IMR-90 (cell line): ENCODE measurements around the gene SV2A. TPM values are rescaled to one million over a fixed set of nuclear protein-coding genes. Genes with fewer than 3 reads are reported as not detected.
A peak's percentile ranks its signal among the peaks of the same experiment; 100 is the strongest.

Source experiments
- ATAC-seq: fragments of 200-7000 bp; cut with Tn5 transposase; 2 replicates; pipeline ENCODE4 v1.9.1; 2020; ENCODE audit warnings: low read depth, mild to moderate bottlenecking, moderate library complexity
- BruUV-seq: library from RNA; stranded (reverse); fragments of 400-500 nt; replicated peaks from 2 replicates; lab custom pipeline; 2021; lab: Mats Ljungman, UMichigan
- CTCF ChIA-PET: fragments of 300-600 bp; formaldehyde crosslinking; extraction: SDS; loops from one replicate; lab custom pipeline; 2021; ENCODE audit warnings: antibody characterized with exemption; lab: Yijun Ruan, JAX
- POLR2A ChIA-PET: fragments of 300-600 bp; sonication (Branson Sonifier 250); formaldehyde crosslinking; loops from one replicate; lab custom pipeline; 2022; ENCODE audit warnings: antibody characterized with exemption; ENCODE audit not compliant: unreplicated experiment; lab: Charles Lee
- DNase-seq: peaks from one replicate; pipeline ENCODE4 v3.0.0; 2013
- H2AFZ ChIP-seq: replicated peaks from 2 replicates; pipeline ENCODE3; 2013; ENCODE audit warnings: low read length, mild to moderate bottlenecking; ENCODE audit not compliant: poor library complexity
- H2AK5ac ChIP-seq: 2 replicates; pipeline ENCODE4 v1.6.1; 2013; ENCODE audit warnings: low read depth, low read length, inconsistent platforms
- H2AK9ac ChIP-seq: replicated peaks from 2 replicates; pipeline ENCODE3; 2013; ENCODE audit warnings: mild to moderate bottlenecking, low read depth, low read length, moderate library complexity; ENCODE audit not compliant: poor library complexity
- H2BK120ac ChIP-seq: 2 replicates; pipeline ENCODE4 v1.6.1; 2013; ENCODE audit warnings: low read depth, low read length, inconsistent platforms
- H2BK15ac ChIP-seq: 3 replicates; pipeline ENCODE4 v1.6.1; 2013; ENCODE audit warnings: low read depth, low read length, inconsistent platforms
- H2BK20ac ChIP-seq: 2 replicates; pipeline ENCODE4 v1.6.1; 2013; ENCODE audit warnings: low read depth, mild to moderate bottlenecking, inconsistent platforms, low read length, moderate library complexity
- H2BK5ac ChIP-seq: 2 replicates; pipeline ENCODE4 v1.6.1; 2013; ENCODE audit warnings: mild to moderate bottlenecking, low read depth, low read length, inconsistent platforms; ENCODE audit not compliant: poor library complexity, severe bottlenecking
- H3K14ac ChIP-seq: replicated peaks from 2 replicates; pipeline ENCODE4 v1.6.1; 2013; ENCODE audit warnings: low read depth, low read length, inconsistent platforms
- H3K18ac ChIP-seq: 2 replicates; pipeline ENCODE4 v1.6.1; 2013; ENCODE audit warnings: low read depth, low read length, control low read depth
- H3K23ac ChIP-seq: 2 replicates; pipeline ENCODE4 v1.6.1; 2013; ENCODE audit warnings: low read depth, low read length, inconsistent platforms
- H3K27ac ChIP-seq: 2 replicates; pipeline ENCODE4 v1.5.1; 2013; ENCODE audit warnings: mild to moderate bottlenecking, control low read depth, low read length; ENCODE audit not compliant: insufficient read depth
- H3K27me3 ChIP-seq: 2 replicates; pipeline ENCODE4 v1.6.1; 2013; ENCODE audit warnings: low read length; ENCODE audit not compliant: control insufficient read depth, insufficient read depth
- H3K36me3 ChIP-seq: 2 replicates; pipeline ENCODE4 v1.6.1; 2013; ENCODE audit warnings: low read length, mixed read lengths; ENCODE audit not compliant: control insufficient read depth, insufficient read depth
- H3K4ac ChIP-seq: 2 replicates; pipeline ENCODE4 v1.6.1; 2013; ENCODE audit warnings: low read depth, low read length, inconsistent platforms
- H3K4me1 ChIP-seq: 2 replicates; pipeline ENCODE4 v1.6.1; 2013; ENCODE audit warnings: low read length, mixed read lengths; ENCODE audit not compliant: control insufficient read depth, insufficient read depth
- H3K4me2 ChIP-seq: 2 replicates; pipeline ENCODE4 v1.6.1; 2013; ENCODE audit warnings: low read depth, mild to moderate bottlenecking, control low read depth, low read length, moderate library complexity
- H3K4me3 ChIP-seq: 2 replicates; pipeline ENCODE4 v1.5.1; 2013; ENCODE audit warnings: low read depth, mild to moderate bottlenecking, control low read depth, low read length, moderate library complexity; ENCODE audit not compliant: insufficient read depth
- H3K56ac ChIP-seq: 2 replicates; pipeline ENCODE4 v1.6.1; 2013; ENCODE audit warnings: low read length, inconsistent platforms; ENCODE audit not compliant: insufficient read depth; ENCODE audit errors: extremely low read depth
- H3K79me1 ChIP-seq, 2 experiments: 2 replicates each; pipeline ENCODE4 v1.6.1; 2013; ENCODE audit warnings: low read length in 2 of 2, inconsistent platforms in 1 of 2, low read depth in 1 of 2
- H3K9ac ChIP-seq: 2 replicates; pipeline ENCODE4 v1.6.1; 2013; ENCODE audit warnings: low read depth, low read length, control low read depth
- H3K9me1 ChIP-seq: 2 replicates; pipeline ENCODE4 v1.6.1; 2013; ENCODE audit warnings: low read length, inconsistent platforms; ENCODE audit not compliant: insufficient read depth
- H3K9me3 ChIP-seq: 2 replicates; pipeline ENCODE4 v1.6.1; 2013; ENCODE audit warnings: low read length; ENCODE audit not compliant: control insufficient read depth, insufficient read depth
- H4K20me1 ChIP-seq: 2 replicates; pipeline ENCODE4 v1.6.1; 2013; ENCODE audit warnings: low read length, inconsistent platforms; ENCODE audit not compliant: insufficient read depth
- H4K5ac ChIP-seq: 2 replicates; pipeline ENCODE4 v1.6.1; 2013; ENCODE audit warnings: mild to moderate bottlenecking, low read depth, low read length, control low read depth
- H4K8ac ChIP-seq, 2 experiments: 2 replicates each; pipeline ENCODE4 v1.6.1; 2013; ENCODE audit warnings: low read depth in 2 of 2, low read length in 2 of 2, control low read depth in 1 of 2, inconsistent platforms in 1 of 2
- H4K91ac ChIP-seq: 2 replicates; pipeline ENCODE4 v1.6.1; 2013; ENCODE audit warnings: low read depth, low read length, inconsistent platforms; ENCODE audit not compliant: insufficient read depth
- CTCF ChIP-seq: conservative IDR thresholded peaks from 2 replicates; pipeline ENCODE4 v1.5.1; 2012; ENCODE audit warnings: mild to moderate bottlenecking, low read depth, low read length, improper control_type of control experiment
- ELK1 ChIP-seq: fragments of 150-350 bp; IDR thresholded peaks from 2 replicates; pipeline ENCODE4 v1.6.1; 2016; ENCODE audit warnings: low read depth, mild to moderate bottlenecking, low read length, moderate library complexity, borderline replicate concordance
- MAFK ChIP-seq: IDR thresholded peaks from 2 replicates; pipeline ENCODE4 v1.6.1; 2012; ENCODE audit warnings: low read depth, low read length, improper control_type of control experiment
- RCOR1 ChIP-seq: IDR thresholded peaks from 2 replicates; pipeline ENCODE4 v1.6.1; 2012; ENCODE audit warnings: mild to moderate bottlenecking, low read length, improper control_type of control experiment; ENCODE audit not compliant: insufficient replicate concordance
- RFX5 ChIP-seq: IDR thresholded peaks from 2 replicates; pipeline ENCODE4 v1.8.0; 2012; ENCODE audit warnings: low read depth, mild to moderate bottlenecking, low read length, moderate library complexity
- WGBS, 2 experiments: methylation state at CpG; one replicate each; pipeline versions ENCODE4 v1.1.5 to v1.1.7; 2013; ENCODE audit warnings: missing lambda C conversion rate in 2 of 2; ENCODE audit not compliant: insufficient read length in 1 of 2; ENCODE audit errors: extremely low coverage in 2 of 2; 5-methylcytosine and 5-hydroxymethylcytosine counted together
- dilution Hi-C: fragments of 300-500 bp; cut with HindIII; formaldehyde crosslinking; loops from one replicate; pipeline ENCODE4 v1.14.3; 2018; ENCODE audit warnings: low sequenced_read_pairs; ENCODE audit not compliant: unreplicated experiment
- in situ Hi-C: fragments of 300-500 bp; cut with MboI; formaldehyde crosslinking; loops from 3 replicates; pipeline ENCODE4 v1.14.3; 2019; ENCODE audit warnings: low sequenced_read_pairs, inconsistent platforms, mixed read lengths
- intact Hi-C: fragments of 100-400 bp; cut with micrococcal nuclease; formaldehyde crosslinking; loops from 2 replicates; pipeline ENCODE4 v1.10.0; 2022
- polyA plus RNA-seq, 3 experiments: library from polyadenylated mRNA; depleted of rRNA; stranded (reverse); fragments of >200 nt; gene quantifications; 2 replicates each; pipeline ENCODE4 v1.2.3, GENCODE V29; 2012; ENCODE audit warnings: low replicate concordance in 1 of 3
- total RNA-seq: library from RNA; depleted of rRNA; stranded (reverse); fragments of >200 nt; gene quantifications from 2 replicates; pipeline ENCODE4 v1.2.3, GENCODE V29; 2012

The SV2A gene
- total and polyA plus RNA-seq, 2 of the 4 experiments (the other 2 are of a cell fraction): 15.4 to 19.6 TPM

GRCh38 chr1:149916193-149916897 lies 1.3 kb downstream of the SV2A start:
- Histone ChIP-seq H3K9ac (no peak overlapping the region), H3K56ac (no peak overlapping the region), H2AK5ac (peak overlapping the region; percentile 58), H3K4ac (0 out of 2 replicates have a peak overlapping the region, but pooled peaks have one; percentile 16), H3K27me3 (no peaks in the 10 kb centered on the region), H2BK120ac (no peak overlapping the region), H3K4me1 (peaks cover 12% of the 10 kb centered on the region), H3K9me3 (no peaks in the 10 kb centered on the region), H4K8ac (0 out of 4 replicates have a peak overlapping the region, but pooled peaks of 1 of the 2 experiments have one; percentile 25), H3K79me1 (peaks cover 5 to 30% of the 10 kb centered on the region in 2 experiments; a peak in 3 of 4 replicates), H2AFZ (peak overlapping the region; percentile 99), H2AK9ac (peak overlapping the region; percentile 97), H4K91ac (no peak overlapping the region), H3K27ac (no peak overlapping the region), H2BK5ac (no peak overlapping the region), H3K9me1 (peaks cover 22% of the 10 kb centered on the region), H3K36me3 (peaks cover 15% of the 10 kb centered on the region), H4K20me1 (no peaks in the 10 kb centered on the region), H3K23ac (peak overlapping the region; percentile 42; the same call in 1 of the 2 replicates), H2BK15ac (no peak overlapping the region), H3K18ac (no peak overlapping the region), H3K4me3 (peak overlapping the region; percentile 98), H2BK20ac (no peak overlapping the region), H3K4me2 (peak overlapping the region; percentile 100), H4K5ac (no peak overlapping the region), H3K14ac (0 out of 2 replicates have a peak overlapping the region, but pooled peaks have one; percentile 45)
- BruUV-seq: no TSS peak
- TF ChIP-seq RCOR1 (no peak), CTCF (no peak), MAFK (no peak), RFX5 (no peak), ELK1 (no peak)
- POLR2A ChIA-PET: interaction anchor here (0.6 kb wide), 1 partner anchor 9 kb away, joined by 5 read pairs; no protein-coding TSS in a partner anchor
- DNase-seq (no peak), ATAC-seq (no peak)
- in situ Hi-C loops: no loop called here
- CTCF ChIA-PET: interaction anchor here (0.6 kb wide), 1 partner anchor 265 kb away, joined by 3 read pairs; no protein-coding TSS in a partner anchor
- dilution Hi-C loops: no loop called here
- WGBS, 2 experiments: no CpG with 5 or more reads among the region's 9 CpGs
- intact Hi-C loops: no loop called here
